A673 (cell line): ENCODE results near the gene SREBF2. TPM values are rescaled to one million over a fixed set of nuclear protein-coding genes. Genes with fewer than 3 reads are reported as not detected.

Experiments
- BruUV-seq: library from RNA; stranded (reverse); fragments of 400-500 nt; replicated peaks from 2 replicates; lab custom pipeline; 2021; lab: Mats Ljungman, UMichigan
- CTCF ChIA-PET: fragments of 300-600 bp; sonication (Branson Sonifier 250); formaldehyde crosslinking; loops from one replicate; lab custom pipeline; 2022; ENCODE audit warnings: antibody characterized with exemption; lab: Charles Lee
- POLR2A ChIA-PET: fragments of 300-600 bp; sonication (Branson Sonifier 250); formaldehyde crosslinking; loops from one replicate; lab custom pipeline; 2022; ENCODE audit warnings: antibody characterized with exemption; ENCODE audit not compliant: low non-redundant PET; lab: Charles Lee
- DNase-seq: peaks from one replicate; pipeline ENCODE4 v3.0.0-alpha.2; 2015; ENCODE audit warnings: low spot score
- H3K27ac ChIP-seq: fragments of 200-600 bp; sonication (generic); 2 replicates; pipeline ENCODE4 v1.5.1; 2016; ENCODE audit warnings: mixed run types, low read depth, mild to moderate bottlenecking, mixed read lengths, antibody characterized with exemption, low read length; ENCODE audit not compliant: poor library complexity, severe bottlenecking
- H3K27me3 ChIP-seq: fragments of 200-600 bp; sonication (generic); replicated peaks from 2 replicates; pipeline ENCODE4 v1.6.1; 2017; ENCODE audit warnings: mixed run types, low read depth, mild to moderate bottlenecking, mixed read lengths, antibody characterized with exemption, low read length; ENCODE audit not compliant: insufficient read depth, poor library complexity
- H3K36me3 ChIP-seq: fragments of 200-600 bp; sonication (generic); 2 replicates; pipeline ENCODE4 v1.6.1; 2016; ENCODE audit warnings: mixed run types, mild to moderate bottlenecking, mixed read lengths, antibody characterized with exemption, low read length; ENCODE audit not compliant: insufficient read depth, poor library complexity, severe bottlenecking
- H3K4me1 ChIP-seq: fragments of 200-600 bp; sonication (generic); 2 replicates; pipeline ENCODE4 v1.6.1; 2017; ENCODE audit warnings: mixed run types, mild to moderate bottlenecking, mixed read lengths, antibody characterized with exemption, low read length; ENCODE audit not compliant: insufficient read depth, poor library complexity, severe bottlenecking
- H3K4me3 ChIP-seq: fragments of 200-600 bp; sonication (generic); 2 replicates; pipeline ENCODE4 v1.5.1; 2016; ENCODE audit warnings: low read depth, mixed run types, mild to moderate bottlenecking, mixed read lengths, low read length; ENCODE audit not compliant: poor library complexity, severe bottlenecking
- H3K9me3 ChIP-seq: fragments of 200-600 bp; sonication (generic); 2 replicates; pipeline ENCODE4 v1.6.1; 2016; ENCODE audit warnings: mixed run types, low read depth, mild to moderate bottlenecking, mixed read lengths, antibody characterized with exemption, low read length; ENCODE audit not compliant: poor library complexity, severe bottlenecking
- EZH2 ChIP-seq: fragments of 200-600 bp; sonication (generic); IDR thresholded peaks from 2 replicates; pipeline ENCODE4 v1.6.1; 2017; ENCODE audit warnings: borderline replicate concordance, low read depth, mild to moderate bottlenecking, mixed read lengths, antibody characterized with exemption, low read length; ENCODE audit not compliant: poor library complexity, severe bottlenecking
- intact Hi-C: fragments of 100-400 bp; cut with micrococcal nuclease; formaldehyde crosslinking; loops from one replicate; pipeline ENCODE4 v1.10.0; 2022; ENCODE audit not compliant: unreplicated experiment
- total RNA-seq: library from RNA; stranded (reverse); gene quantifications from 2 replicates; pipeline ENCODE4 v1.2.3, GENCODE V29; 2021
- TF ChIP-seq, protein P1 (sequence below): fragments of 300-800, 200-600 bp; sonication (generic); conservative IDR thresholded peaks from 2 replicates; pipeline ENCODE4 v1.5.1; 2017; ENCODE audit warnings: low read depth, mild to moderate bottlenecking, antibody characterized with exemption, low read length, moderate library complexity, mixed read lengths

SREBF2 gene
- total RNA-seq, 1 experiment from 2014 or later = 141 TPM

- DNase-seq = peak; percentile 91
- intact Hi-C loops = no loop called here
- no peaks in the 10 kb centered on the region for H3K36me3 ChIP-seq
- ChIA-PET CTCF (no interaction called here), POLR2A (no interaction called here)
- no TSS peak for BruUV-seq
- peaks cover 35% of the 10 kb centered on the region for H3K4me1 ChIP-seq
- no peaks in the 10 kb centered on the region for H3K9me3 ChIP-seq
- H3K27me3 ChIP-seq = peaks cover 20% of the 10 kb centered on the region
- TF ChIP-seq EZH2 = no peak
- TF ChIP-seq, protein P1, sequence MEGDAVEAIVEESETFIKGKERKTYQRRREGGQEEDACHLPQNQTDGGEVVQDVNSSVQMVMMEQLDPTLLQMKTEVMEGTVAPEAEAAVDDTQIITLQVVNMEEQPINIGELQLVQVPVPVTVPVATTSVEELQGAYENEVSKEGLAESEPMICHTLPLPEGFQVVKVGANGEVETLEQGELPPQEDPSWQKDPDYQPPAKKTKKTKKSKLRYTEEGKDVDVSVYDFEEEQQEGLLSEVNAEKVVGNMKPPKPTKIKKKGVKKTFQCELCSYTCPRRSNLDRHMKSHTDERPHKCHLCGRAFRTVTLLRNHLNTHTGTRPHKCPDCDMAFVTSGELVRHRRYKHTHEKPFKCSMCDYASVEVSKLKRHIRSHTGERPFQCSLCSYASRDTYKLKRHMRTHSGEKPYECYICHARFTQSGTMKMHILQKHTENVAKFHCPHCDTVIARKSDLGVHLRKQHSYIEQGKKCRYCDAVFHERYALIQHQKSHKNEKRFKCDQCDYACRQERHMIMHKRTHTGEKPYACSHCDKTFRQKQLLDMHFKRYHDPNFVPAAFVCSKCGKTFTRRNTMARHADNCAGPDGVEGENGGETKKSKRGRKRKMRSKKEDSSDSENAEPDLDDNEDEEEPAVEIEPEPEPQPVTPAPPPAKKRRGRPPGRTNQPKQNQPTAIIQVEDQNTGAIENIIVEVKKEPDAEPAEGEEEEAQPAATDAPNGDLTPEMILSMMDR = no peak
- no peak overlapping the region for H3K4me3 ChIP-seq
- H3K27ac ChIP-seq = no peak overlapping the region
These were observed 85.2 kb downstream of the SREBF2 start for GRCh38 chr22:41917903-41918791.

- Histone ChIP-seq H3K36me3 (no peaks in the 10 kb centered on the region), H3K27me3 (peaks cover 10% of the 10 kb centered on the region), H3K27ac (peak overlapping the region; percentile 30), H3K9me3 (no peaks in the 10 kb centered on the region), H3K4me1 (peaks cover 35% of the 10 kb centered on the region), H3K4me3 (peak overlapping the region; percentile 42)
- no TSS peak for BruUV-seq
- TF ChIP-seq EZH2 = no peak
- TF ChIP-seq, protein P1 = no peak
- intact Hi-C loops = no loop called here
- CTCF ChIA-PET = no interaction called here
- peak; percentile 84 for DNase-seq
- POLR2A ChIA-PET = no interaction called here
These were observed 86.7 kb downstream of the SREBF2 start for GRCh38 chr22:41919357-41920224.

- H3K27me3 ChIP-seq = peaks cover 6% of the 10 kb centered on the region
- intact Hi-C loops = no loop called here
- H3K27ac ChIP-seq = no peak overlapping the region
- no peak for TF ChIP-seq EZH2
- TF ChIP-seq, protein P1 = no peak
- ChIA-PET CTCF (no interaction called here), POLR2A (no interaction called here)
- H3K9me3 ChIP-seq = no peaks in the 10 kb centered on the region
- H3K4me1 ChIP-seq = peaks cover 33% of the 10 kb centered on the region
- no TSS peak for BruUV-seq
- DNase-seq = no peak
- H3K36me3 ChIP-seq = no peaks in the 10 kb centered on the region
- H3K4me3 ChIP-seq = no peak overlapping the region
These were observed 87.5 kb downstream of the SREBF2 start for GRCh38 chr22:41920271-41920976.
